Measurements from ENCODE around the gene LOXHD1.

Gene LOXHD1

DNA sequence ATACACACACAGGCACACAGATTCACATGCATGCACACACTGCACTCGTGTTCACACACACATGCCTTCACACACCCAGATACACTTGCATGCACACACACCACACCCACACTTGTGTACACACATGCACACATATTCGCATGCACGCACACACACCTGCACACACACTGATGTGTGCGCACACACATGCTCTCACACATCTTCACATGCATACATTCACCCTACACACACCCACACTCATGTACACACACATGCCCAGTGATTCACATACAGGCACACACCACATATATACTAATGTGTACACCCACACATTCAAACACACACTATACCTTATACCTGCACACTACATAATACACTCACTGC, 181.6 kb downstream of the LOXHD1 start:
- DNase-seq: no peak

- DNase-seq: no peak
Observed at GRCh38 chr18:46474487-46475389, 182.3 kb downstream of the LOXHD1 start.

DNA sequence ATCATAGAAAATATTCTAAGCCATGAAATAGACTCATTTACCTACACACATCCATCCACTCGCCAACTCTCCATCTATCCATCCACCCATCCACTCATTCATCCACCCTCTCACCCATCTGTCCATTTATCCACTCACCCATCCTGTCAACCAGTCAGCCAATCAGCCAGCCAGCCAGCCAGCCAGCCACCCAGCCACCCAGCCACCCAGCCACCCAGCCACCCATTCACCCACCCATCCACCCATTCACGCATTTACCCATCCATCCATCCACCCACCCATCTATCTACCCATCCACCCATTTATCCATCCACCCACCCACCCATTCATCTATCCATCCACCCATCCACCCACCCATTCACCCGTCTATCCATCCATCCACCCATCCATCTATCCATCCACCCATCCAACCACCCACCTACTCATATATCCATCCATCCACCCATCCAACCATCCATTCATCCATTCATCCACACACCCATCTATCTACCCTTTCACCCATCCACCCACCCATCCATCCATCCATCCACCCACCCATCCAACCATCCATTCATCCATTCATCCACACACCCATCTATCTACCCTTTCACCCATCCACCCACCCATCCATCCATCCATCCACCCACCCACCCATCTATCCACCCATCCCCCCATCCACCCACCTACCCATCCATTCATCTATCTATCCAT, 185.1 kb downstream of the LOXHD1 start:
- no peak for DNase-seq

DNA sequence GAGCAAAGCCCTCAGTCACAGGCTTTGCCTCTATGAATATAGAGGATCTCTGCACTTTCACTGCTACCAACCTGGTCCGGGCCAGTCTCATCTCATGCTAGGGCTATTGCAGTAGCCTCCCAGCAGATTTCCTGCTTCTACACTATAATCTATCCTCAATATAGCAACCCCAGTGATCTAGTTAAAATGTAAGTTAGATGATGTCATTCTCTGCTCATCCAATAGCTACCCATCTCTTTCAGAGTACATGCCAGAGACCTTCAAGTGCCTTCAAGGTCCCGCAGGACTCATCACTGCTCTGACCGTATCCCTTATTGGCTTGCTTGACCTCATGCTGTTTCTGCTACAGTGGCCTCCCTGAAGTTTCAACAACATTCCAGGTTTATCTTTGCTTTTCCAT, 186.3 kb downstream of the LOXHD1 start:
- DNase-seq: no peak

DNA sequence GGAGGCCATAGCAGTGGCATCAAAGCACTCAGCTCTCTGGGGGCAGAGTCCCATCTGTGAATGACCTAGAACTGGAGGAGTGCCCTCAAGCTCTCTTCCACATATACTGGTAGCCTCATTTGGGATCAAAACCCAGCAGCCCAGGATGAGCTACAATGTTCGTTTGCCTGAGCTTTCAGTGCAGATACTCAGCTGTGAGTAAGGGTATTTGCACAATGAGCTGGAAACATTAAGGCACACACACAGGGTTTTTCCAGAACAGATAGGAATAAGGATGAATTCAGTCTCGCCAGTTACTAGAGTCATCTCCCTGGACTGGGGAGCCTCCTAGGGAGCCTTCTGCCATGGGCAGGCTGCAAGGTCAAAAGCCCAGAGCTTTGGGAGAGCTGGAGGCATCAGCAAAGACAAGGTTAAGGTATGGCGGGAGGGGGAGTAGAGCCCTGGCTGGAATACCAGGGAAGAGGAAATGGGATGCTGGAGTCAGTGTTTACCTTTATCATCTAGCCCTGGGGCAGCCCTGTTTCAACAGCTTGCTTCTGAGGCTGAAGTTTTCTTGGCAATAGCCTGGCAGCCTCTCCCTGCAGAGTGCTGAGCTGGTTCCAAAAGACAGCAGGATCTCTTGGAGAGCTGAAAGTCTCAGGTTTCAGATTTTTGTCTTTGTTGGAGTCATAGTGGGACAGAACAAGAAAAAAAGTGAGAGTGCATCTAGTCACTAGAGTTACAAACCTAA, 187.7 kb downstream of the LOXHD1 start:
- DNase-seq: peak; percentile 15

DNA sequence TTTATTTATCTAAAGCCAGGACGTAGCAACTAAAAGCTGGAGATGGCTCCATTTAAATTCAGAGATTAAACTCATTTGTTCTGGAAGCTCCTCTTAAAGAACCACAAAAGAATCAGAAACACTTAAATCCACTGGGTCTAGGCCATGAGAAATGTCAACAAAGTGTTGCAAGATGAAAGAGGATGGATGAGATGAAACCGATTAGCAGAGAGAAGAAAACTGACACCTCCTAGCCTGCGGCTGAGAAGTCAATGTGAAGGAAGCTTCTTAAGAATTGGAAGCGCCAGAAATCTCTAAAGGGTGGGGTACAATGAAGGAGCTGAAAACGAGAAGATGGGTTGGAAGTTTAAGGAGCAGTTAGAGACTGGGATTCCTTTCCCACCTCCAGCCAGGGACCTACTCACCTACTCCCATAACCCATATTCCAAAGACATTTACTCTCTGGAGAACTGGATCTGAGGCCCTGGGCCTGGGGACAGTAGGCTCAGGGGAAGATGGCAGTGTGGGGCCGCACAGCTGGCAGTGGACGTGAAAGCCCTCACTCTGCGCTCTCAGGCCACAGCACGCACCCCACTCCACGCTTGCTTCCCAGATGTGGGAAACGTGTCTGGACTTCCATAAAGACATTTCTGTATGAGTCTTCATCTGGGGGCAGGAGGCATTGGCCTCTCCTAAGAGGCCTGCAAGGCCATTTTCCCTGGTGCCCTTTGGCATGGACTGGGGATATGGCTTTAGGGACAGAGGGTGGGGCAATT, 188.4 kb downstream of the LOXHD1 start:
- no peak for DNase-seq

GRCh38 chr18:46466234-46467160, 190.5 kb downstream of the LOXHD1 start:
- peak; percentile 44 for DNase-seq

- DNase-seq: no peak
Observed at GRCh38 chr18:46464926-46465655, 191.9 kb downstream of the LOXHD1 start.

DNA sequence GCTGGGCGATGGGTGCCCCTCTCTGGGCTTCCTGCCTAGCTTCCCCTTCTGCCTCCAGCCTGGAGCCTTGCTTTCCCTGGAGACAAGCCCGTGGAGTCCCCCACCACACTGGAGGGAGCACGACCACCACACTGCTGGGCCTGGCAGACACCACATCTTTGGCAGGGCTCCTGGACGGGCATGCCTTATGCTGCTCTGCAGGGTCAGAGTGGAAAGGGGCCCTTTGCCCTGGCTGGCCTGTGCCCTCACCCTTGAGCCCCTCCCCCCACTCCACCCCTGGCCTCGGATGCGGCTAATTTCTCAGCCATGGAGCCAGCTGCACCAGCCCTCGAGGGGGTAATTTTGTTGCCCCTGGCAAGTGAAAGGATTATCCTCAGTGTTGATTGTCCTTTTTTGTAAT, 194.5 kb downstream of the LOXHD1 start:
- no peak for DNase-seq

- DNase-seq: no peak
Observed at GRCh38 chr18:46461993-46462392, 195.0 kb downstream of the LOXHD1 start.

- DNase-seq: no peak
Observed at GRCh38 chr18:46460754-46461153, 196.3 kb downstream of the LOXHD1 start.

DNA sequence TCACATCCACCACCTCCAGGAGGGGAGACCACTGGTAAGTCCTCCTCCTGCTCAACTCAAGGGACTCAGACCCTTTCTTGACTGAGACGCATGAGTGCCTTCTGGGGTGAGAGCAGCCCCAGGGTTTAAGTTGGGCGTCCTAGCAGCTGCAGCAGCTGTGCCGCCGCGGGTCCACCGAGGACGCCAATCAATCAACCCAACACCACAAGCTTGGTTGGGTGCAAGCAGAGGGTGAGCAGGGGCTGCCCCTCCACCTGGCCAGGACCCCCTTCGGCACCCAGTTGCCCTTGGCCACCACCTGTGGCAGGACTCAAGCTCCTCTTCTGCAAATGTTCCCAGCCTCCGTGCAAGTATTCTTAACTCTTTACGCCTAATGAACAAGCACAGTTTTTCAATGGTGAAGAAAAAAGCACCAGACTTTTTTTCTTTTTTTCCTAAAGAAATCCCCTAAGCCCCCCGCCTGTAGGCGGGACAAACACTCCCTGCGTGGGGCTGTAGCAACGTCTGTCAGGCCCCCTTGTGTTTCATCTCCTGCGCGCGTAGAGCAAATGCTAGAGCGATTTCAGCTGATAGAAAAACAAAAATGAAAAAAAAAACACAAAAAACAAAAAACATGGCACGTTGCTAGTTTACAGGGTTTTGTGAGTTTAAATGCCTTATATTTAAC, 197.1 kb downstream of the LOXHD1 start:
- no peak for DNase-seq

- DNase-seq: no peak
Observed at GRCh38 chr18:46458472-46458871, 198.5 kb downstream of the LOXHD1 start.

- no peak for DNase-seq
Observed at GRCh38 chr18:46456691-46457090, 200.3 kb downstream of the LOXHD1 start.

GRCh38 chr18:46452820-46453219, 204.2 kb downstream of the LOXHD1 start:
- DNase-seq: peak; percentile 9

DNA sequence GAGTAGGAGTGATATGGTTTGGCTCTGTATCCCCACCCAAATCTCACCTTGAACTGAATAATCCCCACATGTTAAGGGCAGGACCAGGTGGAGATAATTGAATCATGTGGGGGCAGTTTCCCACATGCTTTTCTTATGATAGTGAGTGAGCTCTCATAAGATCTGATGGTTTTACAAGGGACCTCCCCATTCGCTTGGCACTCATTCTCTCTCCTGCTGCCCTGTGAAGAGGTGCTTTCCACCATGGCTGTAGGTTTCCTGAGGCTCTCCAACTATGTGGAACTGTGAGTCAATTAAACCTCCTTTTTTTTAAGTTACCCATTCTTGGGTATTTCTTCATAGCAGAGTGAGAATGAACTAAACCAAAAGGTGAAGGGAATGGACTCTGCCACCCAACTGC, 207.5 kb downstream of the LOXHD1 start:
- DNase-seq: no peak

GRCh38 chr18:46449033-46449432, 208.0 kb downstream of the LOXHD1 start:
- no peak for DNase-seq

GRCh38 chr18:46448347-46448746, 208.7 kb downstream of the LOXHD1 start:
- no peak for DNase-seq

- no peak for DNase-seq
Observed at GRCh38 chr18:46447792-46448191, 209.2 kb downstream of the LOXHD1 start.

DNA sequence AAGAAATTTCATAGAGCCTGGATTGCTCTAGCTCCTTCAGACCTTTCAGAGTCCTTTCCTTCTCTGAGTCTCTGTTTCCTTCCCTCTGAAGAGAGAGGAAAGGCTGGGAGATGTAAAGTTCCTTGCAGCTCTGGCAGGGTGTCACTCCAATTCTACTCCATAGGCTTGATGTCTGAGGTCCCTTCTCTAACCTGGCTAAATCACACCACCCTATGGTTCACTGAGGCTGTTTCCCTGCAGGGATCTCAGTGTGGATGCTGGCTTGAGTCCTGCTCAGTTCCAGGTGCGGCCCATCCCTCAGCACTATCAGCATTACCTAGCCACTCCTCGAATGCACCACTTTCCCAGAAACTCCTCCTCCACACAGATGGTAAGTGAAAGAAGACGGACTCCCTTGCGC, 209.7 kb downstream of the LOXHD1 start:
- no peak for DNase-seq
